GM21786 (cell line): ENCODE measurements around the gene TERT.
A peak's percentile ranks its signal among the peaks of the same experiment; 100 is the strongest.
"Not testable (repeated sequence)": the region's sequence is repeated elsewhere in the genome, so short reads cannot be mapped to it uniquely, and the experiment has no call there.

ENCODE experiments used
- ATAC-seq: cut with Tn5 transposase; IDR thresholded peaks from one replicate; pipeline ENCODE4 v1.9.1; 2021; ENCODE audit not compliant: unreplicated experiment

Gene TERT

GRCh38 chr5:1297243-1297642 lies 2.4 kb upstream of the TERT start:
- ATAC-seq: peak; percentile 52

GRCh38 chr5:1295650-1296037 lies 776 bp upstream of the TERT start:
- no peak for ATAC-seq

- no peak for ATAC-seq
These were observed 548 bp downstream of the TERT start for GRCh38 chr5:1294206-1294834.

- no peak for ATAC-seq
These were observed 1.3 kb downstream of the TERT start for GRCh38 chr5:1293416-1294205.

GRCh38 chr5:1292846-1293415 lies 1.9 kb downstream of the TERT start:
- ATAC-seq: no peak

GRCh38 chr5:1292139-1292538 lies 2.7 kb downstream of the TERT start:
- no peak for ATAC-seq

GRCh38 chr5:1291611-1292080 lies 3.2 kb downstream of the TERT start:
- no peak for ATAC-seq

- not testable (repeated sequence) for ATAC-seq
These were observed 3.9 kb downstream of the TERT start for GRCh38 chr5:1290956-1291355.

GRCh38 chr5:1289559-1289958 lies 5.3 kb downstream of the TERT start:
- not testable (repeated sequence) for ATAC-seq

- no peak for ATAC-seq
These were observed 6.2 kb downstream of the TERT start for GRCh38 chr5:1288439-1289335.

GRCh38 chr5:1285883-1286291 lies 9.0 kb downstream of the TERT start:
- no peak for ATAC-seq

GRCh38 chr5:1285141-1285540 lies 9.7 kb downstream of the TERT start:
- ATAC-seq: no peak

GRCh38 chr5:1284336-1284970 lies 10.4 kb downstream of the TERT start:
- not testable (repeated sequence) for ATAC-seq

GRCh38 chr5:1283729-1284041 lies 11.2 kb downstream of the TERT start:
- not testable (repeated sequence) for ATAC-seq

GRCh38 chr5:1282993-1283728 lies 11.7 kb downstream of the TERT start:
- not testable (repeated sequence) for ATAC-seq

- ATAC-seq: no peak
These were observed 12.5 kb downstream of the TERT start for GRCh38 chr5:1282131-1282992.

- no peak for ATAC-seq
These were observed 13.6 kb downstream of the TERT start for GRCh38 chr5:1281038-1281882.
